Activated T-helper 2 cell treated with anti-CD3 and anti-CD28 coated beads, Interferon-gamma antibody, Interleukin-2, Interleukin-4, amounts not matched to agents 10 μg/mL and 5 μg/mL and 100 μg/mL, durations not matched to agents 14 hours and 24 hours and 36 hours (primary cell): ENCODE results near the gene POC1A. TPM values are rescaled to one million over a fixed set of nuclear protein-coding genes. Genes with fewer than 3 reads are reported as not detected.
"Not testable (repeated sequence)": the region's sequence is repeated elsewhere in the genome, so short reads cannot be mapped to it uniquely, and the experiment has no call there.

ENCODE experiments used
- DNase-seq: peaks from one replicate; pipeline ENCODE4 v3.0.0; 2021; ENCODE audit warnings: low spot score
- H3K27ac Mint-ChIP-seq: one replicate; pipeline ENCODE4 v1.8.0; 2021; ENCODE audit warnings: mixed read lengths
- H3K27me3 Mint-ChIP-seq: one replicate; pipeline ENCODE4 v1.8.0; 2021; ENCODE audit warnings: low read depth, mixed read lengths
- H3K36me3 Mint-ChIP-seq: one replicate; pipeline ENCODE4 v1.8.0; 2021; ENCODE audit warnings: low read depth, mixed read lengths
- H3K4me1 Mint-ChIP-seq: one replicate; pipeline ENCODE4 v1.8.0; 2021; ENCODE audit warnings: low read depth, mixed read lengths
- H3K4me3 Mint-ChIP-seq: one replicate; pipeline ENCODE4 v1.8.0; 2021; ENCODE audit warnings: low read depth, mild to moderate bottlenecking, moderate library complexity, mixed read lengths
- H3K9me3 Mint-ChIP-seq: one replicate; pipeline ENCODE4 v1.8.0; 2021; ENCODE audit warnings: mixed read lengths
- intact Hi-C: fragments of 100-400 bp; cut with micrococcal nuclease; formaldehyde crosslinking; loops from one replicate; pipeline ENCODE4 v1.15.1; 2023
- total RNA-seq: library from RNA; stranded (reverse); gene quantifications from 2 replicates; pipeline ENCODE4 v1.2.3, GENCODE V29; 2022

The POC1A gene
- total RNA-seq, 1 donor from 2014 or later: 20.4 TPM

DNA sequence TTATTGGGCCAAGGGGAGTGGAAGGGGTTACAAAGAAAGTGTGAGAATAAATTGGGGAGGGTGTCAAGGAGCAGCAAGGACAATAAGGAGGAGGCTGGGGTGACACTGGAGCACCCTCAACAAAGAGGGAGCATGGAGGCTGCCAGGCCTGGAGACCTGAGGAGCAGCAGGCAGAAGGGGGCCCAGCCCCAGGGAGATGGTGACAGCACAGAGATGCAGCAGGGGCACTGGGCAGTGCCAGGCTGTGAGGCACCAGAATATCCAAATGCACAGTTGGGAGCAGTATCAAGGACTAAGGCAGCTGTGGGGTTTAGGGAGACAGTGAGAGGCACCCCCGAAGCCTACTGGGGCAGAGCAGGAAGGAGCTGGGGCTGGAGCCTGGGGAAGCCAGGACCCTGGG is 24.3 kb upstream of the POC1A start:
- Mint-ChIP-seq H3K36me3 (no peaks in the 10 kb centered on the region), H3K27me3 (peaks cover 4% of the 10 kb centered on the region), H3K4me3 (no peak overlapping the region), H3K27ac (no peak overlapping the region), H3K9me3 (no peaks in the 10 kb centered on the region), H3K4me1 (peaks cover 6% of the 10 kb centered on the region)
- no peak for DNase-seq
- intact Hi-C loops: no loop called here

DNA sequence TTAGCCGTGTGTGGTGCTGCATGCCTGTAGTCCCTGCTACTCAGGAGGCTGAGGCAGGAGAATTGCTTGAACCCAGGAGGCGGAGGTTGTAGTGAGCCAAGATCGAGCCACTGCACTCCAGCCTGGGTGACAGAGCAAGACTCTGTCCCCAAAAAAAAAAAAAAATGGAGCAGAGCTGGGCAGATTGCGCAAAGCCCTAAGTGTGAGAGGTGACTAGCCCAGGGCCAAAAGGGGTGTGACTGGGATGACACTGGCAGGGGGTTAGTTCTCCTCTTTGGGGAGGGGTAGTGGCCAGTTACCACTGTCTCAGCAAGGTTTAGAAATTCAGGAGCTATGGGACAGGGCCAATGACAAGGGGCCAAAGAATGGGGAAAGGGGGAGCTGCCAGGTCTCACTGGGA is 23.9 kb upstream of the POC1A start:
- H3K27me3 Mint-ChIP-seq, H3K4me3 Mint-ChIP-seq, intact Hi-C loops, H3K27ac Mint-ChIP-seq, H3K9me3 Mint-ChIP-seq, H3K36me3 Mint-ChIP-seq, DNase-seq, H3K4me1 Mint-ChIP-seq: not testable (repeated sequence)

GRCh38 chr3:52177701-52178042 is 23.4 kb upstream of the POC1A start:
- no peaks in the 10 kb centered on the region for H3K9me3 Mint-ChIP-seq
- H3K27ac Mint-ChIP-seq: no peak overlapping the region
- H3K36me3 Mint-ChIP-seq: no peaks in the 10 kb centered on the region
- no peak overlapping the region for H3K4me3 Mint-ChIP-seq
- intact Hi-C loops: no loop called here
- peaks cover 4% of the 10 kb centered on the region for H3K27me3 Mint-ChIP-seq
- no peak for DNase-seq
- peaks cover 6% of the 10 kb centered on the region for H3K4me1 Mint-ChIP-seq

- H3K36me3 Mint-ChIP-seq: no peaks in the 10 kb centered on the region
- intact Hi-C loops: no loop called here
- DNase-seq: no peak
- H3K27ac Mint-ChIP-seq: no peak overlapping the region
- no peak overlapping the region for H3K4me3 Mint-ChIP-seq
- peaks cover 2% of the 10 kb centered on the region for H3K4me1 Mint-ChIP-seq
- no peaks in the 10 kb centered on the region for H3K9me3 Mint-ChIP-seq
- peaks cover 4% of the 10 kb centered on the region for H3K27me3 Mint-ChIP-seq
Observed at GRCh38 chr3:52176951-52177700, 22.9 kb upstream of the POC1A start.

GRCh38 chr3:52176180-52176752 is 22.0 kb upstream of the POC1A start:
- H3K4me1 Mint-ChIP-seq: peaks cover 7% of the 10 kb centered on the region
- H3K4me3 Mint-ChIP-seq: no peak overlapping the region
- intact Hi-C loops: no loop called here
- no peaks in the 10 kb centered on the region for H3K36me3 Mint-ChIP-seq
- DNase-seq: no peak
- no peak overlapping the region for H3K27ac Mint-ChIP-seq
- no peaks in the 10 kb centered on the region for H3K9me3 Mint-ChIP-seq
- H3K27me3 Mint-ChIP-seq: peaks cover 4% of the 10 kb centered on the region

DNA sequence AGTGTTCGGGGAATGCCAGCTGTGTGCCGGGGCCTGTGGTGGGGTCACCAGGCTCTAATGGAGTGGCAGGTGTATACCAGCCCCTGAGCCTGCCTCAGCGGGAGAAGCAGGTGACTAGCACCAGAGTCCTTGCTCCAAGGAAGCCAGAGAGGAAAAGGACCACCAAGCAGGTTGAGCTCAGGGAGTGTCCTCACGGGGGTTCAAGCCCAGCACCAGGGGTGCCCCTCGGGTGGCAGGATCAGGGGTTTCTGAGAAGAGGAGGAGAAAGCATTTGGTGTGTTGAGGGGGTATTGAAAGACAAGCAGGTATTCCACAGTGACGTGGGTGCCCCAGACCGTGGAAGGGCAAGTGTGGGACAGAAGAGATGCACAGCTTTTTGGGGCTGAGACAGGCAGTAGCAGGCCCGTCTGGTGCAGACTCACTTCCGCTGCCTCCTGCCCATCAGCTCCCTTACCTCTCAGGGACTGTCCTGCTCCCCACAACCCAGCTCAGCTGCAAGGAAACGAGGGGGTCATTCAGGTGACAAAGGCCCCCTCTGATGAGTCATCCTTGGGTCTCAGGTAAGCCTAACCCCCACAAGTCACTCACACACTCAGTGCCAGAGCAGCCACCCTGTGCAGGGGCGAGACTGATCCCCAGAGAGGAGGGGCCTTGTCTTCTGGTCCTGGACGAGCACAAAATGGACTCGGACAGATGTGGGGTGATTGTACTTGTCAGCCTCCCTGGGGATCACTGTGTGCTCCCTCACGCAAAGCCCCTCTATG is 21.4 kb upstream of the POC1A start:
- no peak for DNase-seq
- Mint-ChIP-seq H3K4me1 (peaks cover 8% of the 10 kb centered on the region), H3K27me3 (peaks cover 4% of the 10 kb centered on the region), H3K27ac (no peak overlapping the region), H3K4me3 (no peak overlapping the region), H3K9me3 (no peaks in the 10 kb centered on the region), H3K36me3 (no peaks in the 10 kb centered on the region)
- intact Hi-C loops: no loop called here

DNA sequence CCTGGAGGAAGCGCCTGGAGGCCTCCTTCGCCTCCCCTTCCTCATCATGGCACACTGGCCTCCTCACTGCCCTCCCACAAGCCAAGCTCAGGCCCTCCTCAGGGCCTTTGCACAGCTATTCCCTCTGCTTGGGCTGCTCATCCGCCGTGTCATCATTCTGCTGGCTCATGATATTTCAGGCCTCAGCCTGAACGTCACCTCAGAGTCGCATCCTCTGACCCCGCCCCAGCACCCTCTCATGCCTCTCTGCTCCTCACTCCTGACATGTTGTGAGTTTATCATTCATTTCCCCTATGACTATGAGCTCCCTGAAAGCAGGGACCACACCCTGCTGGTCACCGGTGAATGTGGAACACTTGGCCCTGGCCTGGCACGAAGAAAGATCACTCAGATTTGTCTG is 20.7 kb upstream of the POC1A start:
- no peak for DNase-seq
- Mint-ChIP-seq H3K9me3 (no peaks in the 10 kb centered on the region), H3K27me3 (no peaks in the 10 kb centered on the region), H3K4me3 (no peak overlapping the region), H3K4me1 (peaks cover 8% of the 10 kb centered on the region), H3K27ac (no peak overlapping the region), H3K36me3 (no peaks in the 10 kb centered on the region)
- intact Hi-C loops: no loop called here

GRCh38 chr3:52173101-52173500 is 18.9 kb upstream of the POC1A start:
- no peak overlapping the region for H3K4me3 Mint-ChIP-seq

GRCh38 chr3:52172262-52172757 is 18.1 kb upstream of the POC1A start:
- no peak overlapping the region for H3K27ac Mint-ChIP-seq
- H3K4me3 Mint-ChIP-seq: no peak overlapping the region
- peaks cover 2% of the 10 kb centered on the region for H3K27me3 Mint-ChIP-seq
- peaks cover 8% of the 10 kb centered on the region for H3K4me1 Mint-ChIP-seq
- intact Hi-C loops: no loop called here
- no peaks in the 10 kb centered on the region for H3K36me3 Mint-ChIP-seq
- DNase-seq: no peak
- H3K9me3 Mint-ChIP-seq: no peaks in the 10 kb centered on the region

More at GRCh38 chr3:52173101-52173500, 18.9 kb upstream of the POC1A start:
- no peaks in the 10 kb centered on the region for H3K9me3 Mint-ChIP-seq
- no peak for DNase-seq
- no peaks in the 10 kb centered on the region for H3K36me3 Mint-ChIP-seq
- H3K4me1 Mint-ChIP-seq: peaks cover 8% of the 10 kb centered on the region
- H3K27me3 Mint-ChIP-seq: no peaks in the 10 kb centered on the region
- no peak overlapping the region for H3K27ac Mint-ChIP-seq
- intact Hi-C loops: no loop called here

DNA sequence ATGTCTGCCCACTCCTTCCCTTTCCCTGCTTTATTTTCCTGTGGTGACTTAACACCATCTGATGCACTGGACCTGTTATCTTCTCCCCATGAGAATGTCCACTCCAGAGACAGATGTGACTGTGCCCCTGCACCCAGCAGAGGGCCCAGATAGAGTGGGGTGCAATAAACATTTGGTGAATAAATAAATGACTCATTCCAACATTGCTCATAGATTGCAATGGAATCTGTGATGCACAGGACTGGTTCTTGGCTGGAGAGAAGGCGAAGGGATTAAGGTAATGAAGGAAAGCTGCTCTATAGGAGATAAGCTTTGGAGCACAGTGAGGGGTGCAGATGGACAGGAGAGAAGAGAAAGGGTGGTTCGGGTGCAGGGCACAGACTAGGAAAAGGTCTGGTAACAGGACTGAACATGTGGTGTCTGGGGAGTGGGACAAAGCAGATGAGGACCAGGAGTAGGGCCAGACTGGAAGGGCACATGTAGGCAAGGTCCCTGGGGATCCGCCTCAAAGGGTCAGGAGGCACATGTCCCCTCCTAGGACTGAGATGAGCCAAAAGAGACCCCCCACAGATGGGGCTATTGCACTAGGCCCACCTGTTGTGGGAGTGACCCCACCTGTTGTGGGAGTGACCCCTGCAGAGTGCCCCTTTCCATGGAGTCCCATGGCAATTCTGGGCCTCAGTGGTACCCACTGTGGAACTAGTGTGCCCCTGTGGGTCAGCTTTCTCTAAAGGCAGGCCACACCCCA is 17.5 kb upstream of the POC1A start:
- Mint-ChIP-seq H3K9me3 (no peaks in the 10 kb centered on the region), H3K27me3 (peaks cover 3% of the 10 kb centered on the region), H3K4me1 (peaks cover 8% of the 10 kb centered on the region), H3K4me3 (no peak overlapping the region), H3K36me3 (no peaks in the 10 kb centered on the region), H3K27ac (peak overlapping the region; percentile 0)
- intact Hi-C loops: no loop called here
- DNase-seq: no peak

DNA sequence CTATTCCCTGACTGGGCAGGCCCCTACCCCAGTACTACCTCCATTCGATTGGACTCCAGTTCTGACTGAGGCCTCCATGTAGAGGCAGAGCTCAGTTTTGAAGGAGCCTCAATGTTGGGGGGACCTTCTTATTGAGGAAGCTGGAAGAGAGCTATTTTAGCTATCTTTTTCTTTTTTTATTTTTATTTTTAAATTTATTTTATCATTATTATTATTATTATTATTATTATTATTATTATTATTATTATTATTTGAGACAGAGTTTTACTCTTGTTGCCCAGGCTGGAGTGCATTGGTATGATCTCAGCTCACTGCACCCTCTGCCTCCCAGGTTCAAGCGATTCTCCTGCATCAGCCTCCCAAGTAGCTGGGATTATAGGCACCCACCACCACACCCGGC is 16.0 kb upstream of the POC1A start:
- DNase-seq, H3K36me3 Mint-ChIP-seq, intact Hi-C loops, H3K27me3 Mint-ChIP-seq, H3K27ac Mint-ChIP-seq, H3K9me3 Mint-ChIP-seq, H3K4me1 Mint-ChIP-seq, H3K4me3 Mint-ChIP-seq: not testable (repeated sequence)

GRCh38 chr3:52167240-52167639 is 13.0 kb upstream of the POC1A start:
- no peak for DNase-seq
- Mint-ChIP-seq H3K27ac (no peak overlapping the region), H3K36me3 (no peaks in the 10 kb centered on the region), H3K9me3 (no peaks in the 10 kb centered on the region), H3K27me3 (peaks cover 7% of the 10 kb centered on the region), H3K4me1 (peaks cover 6% of the 10 kb centered on the region), H3K4me3 (no peak overlapping the region)
- intact Hi-C loops: no loop called here
